NCI-H345 (cell line): Measurements from ENCODE around the gene VSIG4.

Source experiments
- DNase-seq: peaks from one replicate; lab custom pipeline; 2025; lab: John Stamatoyannopoulos, UW

The VSIG4 gene

GRCh38 chrX:66024092-66024467 is 15.8 kb downstream of the VSIG4 start:
- no peak for DNase-seq

GRCh38 chrX:66023385-66024091 is 16.3 kb downstream of the VSIG4 start:
- DNase-seq, result no peak

- DNase-seq, result no peak
These were observed 17.1 kb downstream of the VSIG4 start for GRCh38 chrX:66022632-66023384.

- DNase-seq, result no peak
These were observed 17.9 kb downstream of the VSIG4 start for GRCh38 chrX:66021765-66022631.

GRCh38 chrX:66021401-66021764 is 18.5 kb downstream of the VSIG4 start:
- no peak for DNase-seq

GRCh38 chrX:66020631-66021334 is 19.1 kb downstream of the VSIG4 start:
- DNase-seq, result no peak

GRCh38 chrX:66019974-66020373 is 19.9 kb downstream of the VSIG4 start:
- DNase-seq, result no peak

- no peak for DNase-seq
These were observed 20.6 kb downstream of the VSIG4 start for GRCh38 chrX:66019310-66019652.

- DNase-seq, result no peak
These were observed 21.1 kb downstream of the VSIG4 start for GRCh38 chrX:66018585-66019309.

GRCh38 chrX:66017659-66018170 is 22.2 kb downstream of the VSIG4 start:
- no peak for DNase-seq

- no peak for DNase-seq
These were observed 22.8 kb downstream of the VSIG4 start for GRCh38 chrX:66016905-66017658.

GRCh38 chrX:66015900-66016689 is 23.8 kb downstream of the VSIG4 start:
- DNase-seq, result no peak

GRCh38 chrX:66015152-66015831 is 24.6 kb downstream of the VSIG4 start:
- no peak for DNase-seq

GRCh38 chrX:66014556-66014955 is 25.3 kb downstream of the VSIG4 start:
- no peak for DNase-seq

- no peak for DNase-seq
These were observed 25.8 kb downstream of the VSIG4 start for GRCh38 chrX:66014084-66014483.

- DNase-seq, result no peak
These were observed 26.6 kb downstream of the VSIG4 start for GRCh38 chrX:66013194-66013816.

GRCh38 chrX:66012094-66012534 is 27.8 kb downstream of the VSIG4 start:
- no peak for DNase-seq

GRCh38 chrX:66009231-66009845 is 30.5 kb downstream of the VSIG4 start:
- DNase-seq, result no peak
